ENCODE results near the gene GAK. TPM values are rescaled to one million over a fixed set of nuclear protein-coding genes. Genes with fewer than 3 reads are reported as not detected.

The GAK gene
- polyA plus RNA-seq, 1 donor: 68.8 TPM

- DNase-seq: no peak
Measured at GRCh38 chr4:830601-831482, 101.3 kb downstream of the GAK start.

GRCh38 chr4:829761-830600, 102.1 kb downstream of the GAK start:
- no peak for DNase-seq

GRCh38 chr4:829291-829690, 102.8 kb downstream of the GAK start:
- DNase-seq: no peak

- DNase-seq: no peak
Measured at GRCh38 chr4:828641-829271, 103.4 kb downstream of the GAK start.

- DNase-seq: no peak
Measured at GRCh38 chr4:827209-828081, 104.7 kb downstream of the GAK start.

- no peak for DNase-seq
Measured at GRCh38 chr4:826508-827208, 105.5 kb downstream of the GAK start.

GRCh38 chr4:825971-826330, 106.2 kb downstream of the GAK start, which contains the start of gene CPLX1:
Gene CPLX1 (minus strand): TSS chr4:826129. CDS start chr4:824522, 1,607 bp downstream.
- no peak for DNase-seq

GRCh38 chr4:825063-825970, 106.8 kb downstream of the GAK start:
- peak; percentile 46 for DNase-seq

- no peak for DNase-seq
Measured at GRCh38 chr4:824461-825062, 107.6 kb downstream of the GAK start.

- DNase-seq: no peak
Measured at GRCh38 chr4:823761-824460, 108.2 kb downstream of the GAK start.

GRCh38 chr4:823176-823760, 108.8 kb downstream of the GAK start:
- DNase-seq: no peak

- DNase-seq: no peak
Measured at GRCh38 chr4:822361-823175, 109.5 kb downstream of the GAK start.

GRCh38 chr4:821631-822030, 110.5 kb downstream of the GAK start:
- DNase-seq: no peak

GRCh38 chr4:821181-821591, 110.9 kb downstream of the GAK start:
- no peak for DNase-seq

GRCh38 chr4:820230-821172, 111.6 kb downstream of the GAK start:
- DNase-seq: no peak
